Type B pancreatic cell (in vitro differentiated cells): Measurements from ENCODE around the gene LARGE1. TPM values are rescaled to one million over a fixed set of nuclear protein-coding genes. Genes with fewer than 3 reads are reported as not detected.
A peak's percentile ranks its signal among the peaks of the same experiment; 100 is the strongest.

Source experiments
- DNase-seq: peaks from one replicate; pipeline ENCODE4 v3.0.0; 2021; ENCODE audit warnings: mixed read lengths; ENCODE audit not compliant: unreplicated experiment; ENCODE audit errors: extremely low spot score
- H3K27ac Mint-ChIP-seq: 2 replicates; pipeline ENCODE4 v1.8.0; 2021; ENCODE audit warnings: mild to moderate bottlenecking, mixed read lengths
- H3K27me3 Mint-ChIP-seq: 2 replicates; pipeline ENCODE4 v1.8.0; 2021; ENCODE audit warnings: mixed read lengths
- H3K36me3 Mint-ChIP-seq: 2 replicates; pipeline ENCODE4 v1.8.0; 2021; ENCODE audit warnings: mixed read lengths
- H3K4me1 Mint-ChIP-seq: one replicate; pipeline ENCODE4 v1.8.0; 2021; ENCODE audit warnings: mixed read lengths; ENCODE audit not compliant: unreplicated experiment
- H3K4me3 Mint-ChIP-seq: 2 replicates; pipeline ENCODE4 v1.8.0; 2021; ENCODE audit warnings: mild to moderate bottlenecking, mixed read lengths
- H3K9me3 Mint-ChIP-seq: 2 replicates; pipeline ENCODE4 v1.8.0; 2021; ENCODE audit warnings: mixed read lengths
- total RNA-seq: library from RNA; stranded (reverse); gene quantifications from 2 replicates; pipeline ENCODE4 v1.2.1, GENCODE V29; 2021; ENCODE audit warnings: low replicate concordance
- TF ChIP-seq, protein P1 (sequence below): fragments of 200-600 bp; sonication (generic); conservative IDR thresholded peaks from 2 replicates; pipeline ENCODE4 v1.5.0; 2021; ENCODE audit warnings: antibody characterized with exemption, mild to moderate bottlenecking

LARGE1 gene
- total RNA-seq, 1 donor from 2014 or later, result 96.6 TPM

DNA sequence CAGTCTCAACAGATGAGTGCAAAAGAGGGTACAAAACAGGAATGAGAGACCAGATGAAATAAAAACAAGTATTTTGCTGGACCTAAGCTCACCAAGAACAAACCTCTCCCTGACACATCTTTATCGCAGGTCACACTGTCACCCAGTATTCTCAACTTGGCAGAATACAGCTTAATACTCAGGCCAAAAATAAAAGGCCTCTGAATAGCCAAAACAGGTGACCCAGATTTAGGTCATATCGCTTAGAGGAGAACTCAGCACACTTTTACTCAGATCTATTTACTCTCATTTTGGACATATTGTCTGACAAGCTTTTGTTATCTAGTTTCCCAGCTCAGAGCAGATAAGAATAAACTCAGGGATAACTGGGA, 645.2 kb downstream of the LARGE1 start:
- H3K27me3 Mint-ChIP-seq, result no peaks in the 10 kb centered on the region
- H3K4me3 Mint-ChIP-seq, result no peak overlapping the region
- TF ChIP-seq, protein P1, sequence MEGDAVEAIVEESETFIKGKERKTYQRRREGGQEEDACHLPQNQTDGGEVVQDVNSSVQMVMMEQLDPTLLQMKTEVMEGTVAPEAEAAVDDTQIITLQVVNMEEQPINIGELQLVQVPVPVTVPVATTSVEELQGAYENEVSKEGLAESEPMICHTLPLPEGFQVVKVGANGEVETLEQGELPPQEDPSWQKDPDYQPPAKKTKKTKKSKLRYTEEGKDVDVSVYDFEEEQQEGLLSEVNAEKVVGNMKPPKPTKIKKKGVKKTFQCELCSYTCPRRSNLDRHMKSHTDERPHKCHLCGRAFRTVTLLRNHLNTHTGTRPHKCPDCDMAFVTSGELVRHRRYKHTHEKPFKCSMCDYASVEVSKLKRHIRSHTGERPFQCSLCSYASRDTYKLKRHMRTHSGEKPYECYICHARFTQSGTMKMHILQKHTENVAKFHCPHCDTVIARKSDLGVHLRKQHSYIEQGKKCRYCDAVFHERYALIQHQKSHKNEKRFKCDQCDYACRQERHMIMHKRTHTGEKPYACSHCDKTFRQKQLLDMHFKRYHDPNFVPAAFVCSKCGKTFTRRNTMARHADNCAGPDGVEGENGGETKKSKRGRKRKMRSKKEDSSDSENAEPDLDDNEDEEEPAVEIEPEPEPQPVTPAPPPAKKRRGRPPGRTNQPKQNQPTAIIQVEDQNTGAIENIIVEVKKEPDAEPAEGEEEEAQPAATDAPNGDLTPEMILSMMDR, result no peak

DNA sequence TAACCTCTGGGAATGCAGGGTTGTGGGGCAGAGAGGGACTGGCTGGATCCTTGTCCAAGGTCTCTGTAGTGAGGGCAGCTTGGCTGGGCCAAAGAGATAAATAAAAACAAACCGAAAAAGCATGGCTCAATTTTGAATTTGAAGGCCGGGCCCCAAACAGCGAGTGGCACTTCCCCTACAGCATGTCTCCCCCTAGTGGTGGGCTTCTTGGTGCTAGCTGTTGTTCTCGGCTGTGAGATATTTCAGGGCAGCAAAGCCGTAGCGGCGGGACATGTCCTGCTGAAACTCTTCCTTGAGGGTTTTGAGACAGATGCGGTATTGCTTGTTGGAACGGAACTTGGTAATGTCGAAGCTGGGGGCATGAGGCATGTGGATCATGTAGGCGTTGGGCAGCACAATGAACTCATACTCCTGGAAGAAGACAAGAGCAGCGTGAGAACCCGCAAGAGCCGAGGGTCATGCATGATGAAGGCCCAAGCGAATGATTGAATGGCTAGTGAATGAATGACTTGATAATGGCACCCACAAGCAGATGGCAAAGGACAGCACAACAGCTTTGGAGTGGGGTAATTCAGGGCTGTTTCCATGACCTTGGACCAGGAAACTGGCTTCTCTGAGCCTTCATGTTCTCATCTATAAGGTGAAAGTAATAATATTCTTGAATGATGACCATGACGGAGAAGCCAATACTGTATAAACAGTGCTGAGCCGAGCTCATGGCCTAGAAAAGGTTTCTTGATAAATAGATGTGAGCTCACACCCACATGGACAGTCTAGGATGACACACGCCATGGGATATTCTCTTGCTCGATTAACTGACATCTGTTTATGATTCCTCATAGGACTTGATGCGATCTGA, 645.8 kb downstream of the LARGE1 start:
- H3K4me3 Mint-ChIP-seq, result no peak overlapping the region
- TF ChIP-seq, protein P1, result peak; percentile 67
- DNase-seq, result no peak
- no peaks in the 10 kb centered on the region for H3K4me1 Mint-ChIP-seq
- H3K27ac Mint-ChIP-seq, result peak overlapping the region; percentile 10
- no peaks in the 10 kb centered on the region for H3K27me3 Mint-ChIP-seq
- H3K9me3 Mint-ChIP-seq, result no peaks in the 10 kb centered on the region
- H3K36me3 Mint-ChIP-seq, result peaks cover 42% of the 10 kb centered on the region

More for the DNA sequence above, 645.2 kb downstream of the LARGE1 start:
- DNase-seq, result no peak
- Mint-ChIP-seq H3K9me3 (no peaks in the 10 kb centered on the region), H3K36me3 (peaks cover 44% of the 10 kb centered on the region), H3K27ac (no peak overlapping the region), H3K4me1 (no peaks in the 10 kb centered on the region)

DNA sequence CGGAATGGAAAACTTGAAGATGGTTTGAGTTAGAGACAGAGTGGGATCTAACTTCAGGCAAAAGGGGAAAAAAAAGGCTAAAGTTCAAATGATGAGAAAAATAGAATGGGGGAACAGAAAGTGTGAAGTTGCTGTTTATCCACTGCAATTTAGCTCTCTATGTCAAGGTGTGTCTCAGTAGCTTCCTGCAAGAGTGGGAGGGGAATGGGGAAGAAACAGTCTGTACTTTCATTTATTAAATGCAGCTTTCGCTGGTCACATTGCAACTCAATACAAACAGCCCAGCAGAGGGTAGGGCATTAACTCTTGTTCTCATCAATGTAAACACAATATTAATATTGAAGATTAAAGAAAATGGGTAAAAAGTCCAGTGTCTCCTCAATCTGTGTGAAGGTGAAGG, 647.4 kb downstream of the LARGE1 start:
- no peak overlapping the region for H3K27ac Mint-ChIP-seq
- H3K27me3 Mint-ChIP-seq, result no peaks in the 10 kb centered on the region
- no peaks in the 10 kb centered on the region for H3K4me1 Mint-ChIP-seq
- peaks cover 35% of the 10 kb centered on the region for H3K36me3 Mint-ChIP-seq
- TF ChIP-seq, protein P1, result no peak
- no peaks in the 10 kb centered on the region for H3K9me3 Mint-ChIP-seq
- H3K4me3 Mint-ChIP-seq, result no peak overlapping the region
- DNase-seq, result no peak

DNA sequence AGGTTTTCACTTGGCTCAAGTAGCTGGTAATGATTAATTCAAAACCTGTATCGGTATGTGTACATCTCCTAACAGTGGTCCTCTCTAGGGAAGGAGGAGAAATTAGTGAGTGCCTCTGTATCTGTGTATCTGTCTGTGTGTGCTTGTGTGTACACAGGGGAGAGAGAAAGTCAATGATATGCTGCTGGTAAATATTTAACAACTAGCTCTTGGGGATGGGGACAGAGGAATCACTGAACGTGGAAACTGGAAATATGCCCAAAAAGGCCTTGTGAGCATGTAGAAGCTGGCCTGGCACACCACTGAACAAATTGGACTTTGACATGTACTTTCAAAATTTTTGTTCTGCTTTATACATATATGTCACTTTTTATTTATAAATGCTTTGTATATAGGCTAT, 648.1 kb downstream of the LARGE1 start:
- peaks cover 34% of the 10 kb centered on the region for H3K36me3 Mint-ChIP-seq
- no peaks in the 10 kb centered on the region for H3K27me3 Mint-ChIP-seq
- H3K4me1 Mint-ChIP-seq, result no peaks in the 10 kb centered on the region
- no peak overlapping the region for H3K4me3 Mint-ChIP-seq
- H3K27ac Mint-ChIP-seq, result no peak overlapping the region
- TF ChIP-seq, protein P1, result no peak
- no peak for DNase-seq
- H3K9me3 Mint-ChIP-seq, result no peaks in the 10 kb centered on the region

GRCh38 chr22:33271390-33272161, 648.7 kb downstream of the LARGE1 start:
- no peaks in the 10 kb centered on the region for H3K9me3 Mint-ChIP-seq
- H3K4me3 Mint-ChIP-seq, result no peak overlapping the region
- no peaks in the 10 kb centered on the region for H3K4me1 Mint-ChIP-seq
- H3K27ac Mint-ChIP-seq, result no peak overlapping the region
- no peaks in the 10 kb centered on the region for H3K27me3 Mint-ChIP-seq
- peaks cover 29% of the 10 kb centered on the region for H3K36me3 Mint-ChIP-seq
- DNase-seq, result no peak
- TF ChIP-seq, protein P1, result no peak
